GM12801 (cell line): ENCODE measurements around the gene C22orf39.

Experiments
- TF ChIP-seq, protein P1 (sequence below): IDR thresholded peaks from one replicate; pipeline ENCODE4 v1.5.1; 2011; ENCODE audit warnings: control low read depth; ENCODE audit not compliant: insufficient read length; ENCODE audit errors: extremely low read depth

C22orf39 gene

DNA sequence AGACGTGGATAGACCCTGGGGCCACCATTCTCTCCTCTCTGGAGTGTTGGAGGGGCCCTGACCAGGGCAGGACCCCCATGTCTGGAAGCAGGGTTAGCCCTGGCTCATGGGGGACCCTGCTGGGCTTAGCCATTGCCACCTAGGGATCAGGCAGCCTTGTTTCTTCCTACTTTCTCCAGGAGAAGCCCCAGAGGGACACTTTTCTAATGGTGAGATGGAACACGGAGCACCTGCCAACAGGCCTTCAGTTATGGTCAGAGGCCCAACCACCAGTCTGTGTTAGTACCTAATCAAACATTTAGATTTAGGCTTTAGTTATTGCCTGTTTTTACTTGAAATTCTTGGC lies 1.9 kb upstream of the C22orf39 start:
- TF ChIP-seq, protein P1, sequence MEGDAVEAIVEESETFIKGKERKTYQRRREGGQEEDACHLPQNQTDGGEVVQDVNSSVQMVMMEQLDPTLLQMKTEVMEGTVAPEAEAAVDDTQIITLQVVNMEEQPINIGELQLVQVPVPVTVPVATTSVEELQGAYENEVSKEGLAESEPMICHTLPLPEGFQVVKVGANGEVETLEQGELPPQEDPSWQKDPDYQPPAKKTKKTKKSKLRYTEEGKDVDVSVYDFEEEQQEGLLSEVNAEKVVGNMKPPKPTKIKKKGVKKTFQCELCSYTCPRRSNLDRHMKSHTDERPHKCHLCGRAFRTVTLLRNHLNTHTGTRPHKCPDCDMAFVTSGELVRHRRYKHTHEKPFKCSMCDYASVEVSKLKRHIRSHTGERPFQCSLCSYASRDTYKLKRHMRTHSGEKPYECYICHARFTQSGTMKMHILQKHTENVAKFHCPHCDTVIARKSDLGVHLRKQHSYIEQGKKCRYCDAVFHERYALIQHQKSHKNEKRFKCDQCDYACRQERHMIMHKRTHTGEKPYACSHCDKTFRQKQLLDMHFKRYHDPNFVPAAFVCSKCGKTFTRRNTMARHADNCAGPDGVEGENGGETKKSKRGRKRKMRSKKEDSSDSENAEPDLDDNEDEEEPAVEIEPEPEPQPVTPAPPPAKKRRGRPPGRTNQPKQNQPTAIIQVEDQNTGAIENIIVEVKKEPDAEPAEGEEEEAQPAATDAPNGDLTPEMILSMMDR: no peak

DNA sequence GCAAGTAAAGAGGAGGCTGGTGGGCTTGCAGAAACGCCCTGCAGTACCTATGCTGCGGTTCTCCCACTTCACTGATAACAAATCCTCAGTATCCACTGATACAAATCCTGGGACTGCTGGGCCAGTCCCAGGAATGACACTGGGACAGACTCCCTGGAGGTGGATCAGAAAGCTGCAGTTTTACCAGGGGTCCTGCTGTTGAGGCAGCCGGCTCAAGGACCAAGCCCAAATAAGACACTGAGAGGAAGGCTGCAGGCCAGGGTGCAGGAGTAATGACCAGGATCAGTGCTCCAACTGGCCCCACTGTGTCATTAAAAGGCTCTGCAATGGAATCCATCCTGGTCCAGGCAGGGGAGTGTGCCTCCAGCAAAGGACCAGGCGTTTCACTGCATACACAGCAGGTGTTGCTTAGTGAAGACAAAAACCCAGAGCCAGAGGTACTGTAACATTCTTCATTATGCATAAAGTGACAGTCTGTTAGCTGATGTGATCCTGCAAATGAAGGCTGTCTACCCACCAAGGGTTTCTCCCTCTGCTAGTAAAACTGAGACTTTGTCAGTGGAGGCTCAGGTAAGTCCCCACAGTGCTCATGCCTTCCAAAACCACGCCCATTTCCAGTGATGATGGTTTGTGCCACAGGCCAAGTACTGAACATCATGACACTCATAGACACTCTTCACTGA lies 1.4 kb upstream of the C22orf39 start:
- TF ChIP-seq, protein P1: no peak

DNA sequence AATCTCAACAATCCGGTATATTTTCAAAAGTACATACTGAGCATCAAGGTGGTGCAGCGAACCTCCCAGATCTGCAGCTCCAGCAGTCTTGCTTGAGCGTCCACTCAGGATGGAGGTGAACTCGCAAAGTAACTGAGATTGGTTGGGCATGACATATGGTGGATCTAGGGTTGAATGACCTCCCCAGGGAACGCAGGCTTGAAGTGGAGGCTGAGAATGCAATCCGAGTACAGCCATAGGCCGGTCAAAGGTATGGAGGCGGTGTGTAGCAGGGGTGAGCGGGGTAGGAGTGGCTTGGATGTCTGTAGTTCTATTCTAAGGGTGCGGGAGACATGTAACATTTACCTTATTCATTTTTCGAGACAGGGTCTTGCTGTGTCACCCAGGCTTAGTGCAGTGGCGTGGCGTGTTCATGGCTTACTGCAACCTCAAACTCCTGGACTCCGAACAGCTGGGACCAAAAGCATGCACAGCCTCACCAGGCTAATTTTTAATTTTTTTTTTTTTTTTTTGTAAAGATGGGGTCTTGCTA lies 631 bp upstream of the C22orf39 start:
- TF ChIP-seq, protein P1: no peak

DNA sequence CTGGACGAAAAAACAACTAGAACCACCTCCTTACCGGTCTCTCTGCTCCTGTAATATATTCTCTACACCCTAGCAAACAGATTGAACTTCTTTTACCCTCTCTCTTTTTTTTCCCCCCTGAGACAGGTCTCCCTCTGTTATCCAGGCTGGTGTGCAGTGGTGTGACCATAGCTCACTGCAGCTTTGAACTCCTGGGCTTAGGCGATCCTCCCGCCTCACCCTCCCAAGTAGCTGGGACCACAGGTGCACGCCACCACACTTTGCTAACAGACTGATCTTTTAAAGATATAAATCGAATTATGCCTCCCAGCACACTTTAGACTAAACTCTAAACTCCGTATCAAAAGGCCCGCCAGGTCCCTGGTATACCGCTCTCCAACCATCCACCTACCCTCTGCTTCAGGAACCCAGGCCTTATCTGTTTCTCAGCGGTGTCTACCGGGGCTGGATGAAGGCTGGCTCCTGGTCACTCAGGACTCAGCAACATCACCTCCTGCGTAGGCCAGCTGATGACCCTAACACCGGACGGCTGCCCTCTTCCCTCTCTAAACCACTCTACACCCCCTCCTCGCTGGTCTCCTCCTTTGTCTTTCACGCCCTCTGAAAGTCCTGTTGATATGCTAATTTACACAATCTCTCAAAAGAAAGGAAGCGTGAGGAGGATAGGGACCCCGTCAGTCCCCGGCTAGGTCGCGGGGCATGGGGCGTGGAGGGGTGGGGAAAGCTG lies 745 bp downstream of the C22orf39 start:
- TF ChIP-seq, protein P1: no peak

DNA sequence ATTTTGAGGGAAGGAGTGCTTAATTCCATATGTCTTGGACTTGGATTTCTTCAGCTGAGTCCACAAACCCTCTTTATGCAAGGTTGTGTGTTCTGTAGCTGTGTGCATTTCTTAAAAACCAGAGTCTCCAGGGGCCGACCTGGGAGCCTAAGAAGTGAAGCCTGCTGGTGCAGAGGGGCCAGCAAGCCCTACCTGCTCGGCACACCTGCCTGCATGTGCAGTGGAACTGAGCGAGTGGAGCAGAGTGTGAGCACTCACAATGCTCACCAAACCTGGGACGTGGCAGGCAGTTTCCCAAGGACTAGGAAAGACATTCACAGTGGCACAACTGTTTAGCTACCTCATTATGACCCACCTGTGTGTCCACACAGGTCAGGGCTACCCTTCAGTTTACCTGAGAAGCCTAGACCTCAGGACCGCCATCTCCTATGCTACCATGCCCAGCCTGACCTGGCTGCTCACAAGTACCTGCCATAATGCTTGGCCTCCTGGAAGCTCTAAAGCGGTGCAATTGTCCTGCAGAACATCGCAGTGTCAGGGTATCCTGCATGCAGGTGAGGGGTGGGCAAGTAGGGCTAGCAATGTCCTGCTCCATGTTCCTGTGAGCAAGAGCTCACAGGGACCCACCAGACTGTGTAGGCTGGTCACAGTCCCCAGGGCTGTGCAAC lies 3.8 kb downstream of the C22orf39 start:
- TF ChIP-seq, protein P1: no peak

DNA sequence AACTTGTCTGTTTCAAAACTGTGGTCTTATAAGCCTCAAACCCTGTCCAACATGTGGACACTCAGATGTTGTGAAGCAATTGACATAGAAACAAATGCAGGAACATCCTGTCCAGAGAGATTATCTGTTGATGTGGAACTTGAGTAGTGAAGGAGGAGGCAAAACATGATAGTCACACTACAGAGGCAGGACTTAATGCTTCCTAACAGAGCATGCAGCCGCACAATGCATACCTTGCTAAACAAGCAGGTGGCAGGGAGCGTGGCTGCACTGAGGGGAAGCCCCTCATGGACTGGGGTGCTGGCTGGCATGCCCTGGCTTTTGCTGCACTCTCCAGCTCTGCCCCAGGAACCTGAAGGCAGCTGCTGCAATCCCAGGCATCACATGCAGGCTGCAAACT lies 5.3 kb downstream of the C22orf39 start:
- TF ChIP-seq, protein P1: no peak
